Measurements from ENCODE around the gene ARL8A.
A peak's percentile ranks its signal among the peaks of the same experiment; 100 is the strongest.

ARL8A gene

GRCh38 chr1:202158810-202159533 is 14.4 kb upstream of the ARL8A start:
- H3K27ac ChIP-seq, result no peak overlapping the region
- TF ChIP-seq CTCF (conservative IDR thresholded peaks at IDR 0.05) (no peak), ZFX (IDR thresholded peaks at IDR 0.05) (no peak)

- no peak overlapping the region for H3K27ac ChIP-seq
- TF ChIP-seq ZFX (IDR thresholded peaks at IDR 0.05), result no peak
- TF ChIP-seq CTCF (conservative IDR thresholded peaks at IDR 0.05), result no peak
These were observed 13.4 kb upstream of the ARL8A start for GRCh38 chr1:202157945-202158344.

- no peak overlapping the region for H3K27ac ChIP-seq
- TF ChIP-seq CTCF (conservative IDR thresholded peaks at IDR 0.05) (no peak), ZFX (IDR thresholded peaks at IDR 0.05) (no peak)
These were observed 12.1 kb upstream of the ARL8A start for GRCh38 chr1:202156590-202156989.

- TF ChIP-seq ZFX (IDR thresholded peaks at IDR 0.05), result no peak
- TF ChIP-seq CTCF (conservative IDR thresholded peaks at IDR 0.05), result no peak
- H3K27ac ChIP-seq, result peak overlapping the region; percentile 1; the same call in 1 of the 2 replicates
These were observed 11.0 kb upstream of the ARL8A start for GRCh38 chr1:202155478-202156021.

- H3K27ac ChIP-seq, result peak overlapping the region; percentile 1; the same call in 1 of the 2 replicates
These were observed 10.4 kb upstream of the ARL8A start for GRCh38 chr1:202154766-202155477.

GRCh38 chr1:202154148-202154765 is 9.7 kb upstream of the ARL8A start:
- H3K27ac ChIP-seq, result no peak overlapping the region
- TF ChIP-seq ZFX (IDR thresholded peaks at IDR 0.05), result no peak

More at GRCh38 chr1:202154766-202155477, 10.4 kb upstream of the ARL8A start:
- TF ChIP-seq ZFX (IDR thresholded peaks at IDR 0.05), result no peak
- TF ChIP-seq CTCF (conservative IDR thresholded peaks at IDR 0.05), result peak; percentile 74

- TF ChIP-seq CTCF (conservative IDR thresholded peaks at IDR 0.05) (no peak), ZFX (IDR thresholded peaks at IDR 0.05) (no peak)
- no peak overlapping the region for H3K27ac ChIP-seq
These were observed 8.7 kb upstream of the ARL8A start for GRCh38 chr1:202153284-202153683.
